Stomach (tissue), 4 donors: ENCODE results near the gene CLRN3.

ENCODE experiments used
- EP300 ChIP-seq: sonication (generic); formaldehyde crosslinking; IDR thresholded peaks from one replicate; pipeline ENCODE4 v1.6.1; 2017; ENCODE audit warnings: antibody characterized with exemption
- POLR2A ChIP-seq, 4 donors: fragments of 450-650 bp; IDR thresholded peaks; one replicate each; pipeline ENCODE4 v1.6.1; 2016; ENCODE audit warnings: antibody characterized with exemption in 4 of 4, control low read depth in 2 of 4, mild to moderate bottlenecking in 1 of 4, moderate library complexity in 1 of 4
- POLR2AphosphoS5 ChIP-seq, 3 donors: sonication (generic); formaldehyde crosslinking; IDR thresholded peaks; one replicate each; pipeline ENCODE4 v1.6.1; 2016; ENCODE audit warnings: antibody characterized with exemption in 3 of 3
- TF ChIP-seq, protein P1 (sequence below), 7 experiments: fragments of 450-650 bp in 4 of 7; fragments of 200-600 bp in 3 of 7; sonication (generic) in 3 of 7; IDR thresholded peaks; one replicate each; pipeline ENCODE4 v1.5.1; 2016 to 2019; ENCODE audit warnings: antibody characterized with exemption in 7 of 7, control low read depth in 2 of 7, mild to moderate bottlenecking in 1 of 7

DNA sequence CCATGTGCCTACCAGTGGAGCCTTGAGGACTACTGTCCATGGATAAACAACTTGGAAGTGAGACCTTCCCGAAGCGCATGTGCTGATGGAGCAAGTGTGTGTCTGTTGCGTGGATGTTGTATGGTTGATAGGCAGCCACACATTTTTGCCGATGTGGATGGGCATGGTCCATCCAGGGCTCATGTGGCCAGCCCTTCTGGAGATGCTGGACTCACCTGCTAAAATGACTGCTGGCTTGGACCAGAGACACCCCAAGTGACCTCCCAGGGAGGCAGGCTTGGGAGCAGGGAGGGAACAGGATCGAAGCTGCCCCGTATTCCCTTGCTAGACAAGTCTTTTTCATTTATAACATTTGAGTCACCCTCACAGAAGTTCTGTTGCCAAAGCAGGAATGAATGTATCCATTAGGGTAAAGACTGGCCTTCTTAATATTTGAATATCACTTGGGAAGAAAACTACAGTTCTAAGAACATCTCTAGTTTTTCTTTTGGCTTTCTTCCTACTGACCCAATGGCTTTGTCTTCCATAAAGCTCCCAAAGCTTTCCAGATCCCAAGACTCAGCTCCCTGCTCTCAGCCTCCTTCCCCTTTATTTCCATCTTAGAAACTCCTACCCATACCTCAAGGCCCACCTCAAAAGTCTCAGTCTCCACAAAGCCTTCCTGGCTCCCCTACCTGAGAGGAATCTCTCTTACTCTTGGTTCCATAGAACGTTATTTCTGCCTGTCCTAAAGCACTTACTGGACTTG lies 17.1 kb upstream of the CLRN3 start:
- TF ChIP-seq, protein P1, sequence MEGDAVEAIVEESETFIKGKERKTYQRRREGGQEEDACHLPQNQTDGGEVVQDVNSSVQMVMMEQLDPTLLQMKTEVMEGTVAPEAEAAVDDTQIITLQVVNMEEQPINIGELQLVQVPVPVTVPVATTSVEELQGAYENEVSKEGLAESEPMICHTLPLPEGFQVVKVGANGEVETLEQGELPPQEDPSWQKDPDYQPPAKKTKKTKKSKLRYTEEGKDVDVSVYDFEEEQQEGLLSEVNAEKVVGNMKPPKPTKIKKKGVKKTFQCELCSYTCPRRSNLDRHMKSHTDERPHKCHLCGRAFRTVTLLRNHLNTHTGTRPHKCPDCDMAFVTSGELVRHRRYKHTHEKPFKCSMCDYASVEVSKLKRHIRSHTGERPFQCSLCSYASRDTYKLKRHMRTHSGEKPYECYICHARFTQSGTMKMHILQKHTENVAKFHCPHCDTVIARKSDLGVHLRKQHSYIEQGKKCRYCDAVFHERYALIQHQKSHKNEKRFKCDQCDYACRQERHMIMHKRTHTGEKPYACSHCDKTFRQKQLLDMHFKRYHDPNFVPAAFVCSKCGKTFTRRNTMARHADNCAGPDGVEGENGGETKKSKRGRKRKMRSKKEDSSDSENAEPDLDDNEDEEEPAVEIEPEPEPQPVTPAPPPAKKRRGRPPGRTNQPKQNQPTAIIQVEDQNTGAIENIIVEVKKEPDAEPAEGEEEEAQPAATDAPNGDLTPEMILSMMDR (IDR thresholded peaks at IDR 0.05), result no peak
- TF ChIP-seq POLR2A (IDR thresholded peaks at IDR 0.05) (no peak), EP300 (no peak), POLR2AphosphoS5 (IDR thresholded peaks at IDR 0.05) (no peak)
